Naive thymus-derived CD4-positive, alpha-beta T cell (primary cell): ENCODE data around the gene GRIK1. TPM values are rescaled to one million over a fixed set of nuclear protein-coding genes. Genes with fewer than 3 reads are reported as not detected.

Experiments used
- ATAC-seq: fragments of 150-1000 bp; cut with Tn5 transposase; 2 replicates; pipeline ENCODE4 v1.10.0; 2021; ENCODE audit warnings: mild to moderate bottlenecking, moderate library complexity
- CTCF ChIA-PET: fragments of 350-600 bp; sonication (Branson Sonifier 250); formaldehyde crosslinking; loops from one replicate; lab custom pipeline; 2021; ENCODE audit warnings: antibody characterized with exemption; lab: Charles Lee
- POLR2A ChIA-PET: fragments of 350-600 bp; sonication (Branson Sonifier 250); formaldehyde crosslinking; loops from one replicate; lab custom pipeline; 2021; ENCODE audit warnings: antibody characterized with exemption, inconsistent platforms; lab: Charles Lee
- DNase-seq, 9 donors: peaks; one replicate each; pipeline versions ENCODE4 v3.0.0 to v3.0.0-alpha.2; 2020 to 2022; ENCODE audit warnings: mixed read lengths in 1 of 9
- H3K27ac ChIP-seq: one replicate; pipeline ENCODE4 v1.7.0; 2013; ENCODE audit warnings: mild to moderate bottlenecking, low read depth, low read length, moderate library complexity
- H3K27me3 ChIP-seq, 2 donors: one replicate each; pipeline ENCODE4 v1.7.0; 2013; ENCODE audit warnings: low read length in 2 of 2, mild to moderate bottlenecking in 2 of 2, moderate library complexity in 2 of 2; ENCODE audit not compliant: control insufficient read depth in 2 of 2, insufficient read depth in 2 of 2
- H3K36me3 ChIP-seq, 3 experiments: 1 replicate in 2 of 3; 2 replicates in 1 of 3; pipeline ENCODE4 v1.7.0; 2013; ENCODE audit warnings: low read length in 3 of 3, mild to moderate bottlenecking in 3 of 3, moderate library complexity in 1 of 3; ENCODE audit not compliant: insufficient read depth in 3 of 3, control insufficient read depth in 2 of 3
- H3K4me1 ChIP-seq, 2 donors: one replicate each; pipeline ENCODE4 v1.7.0; 2013; ENCODE audit warnings: low read length in 2 of 2, mild to moderate bottlenecking in 2 of 2, moderate library complexity in 1 of 2; ENCODE audit not compliant: control insufficient read depth in 2 of 2, insufficient read depth in 2 of 2
- H3K4me3 ChIP-seq: 2 replicates; pipeline ENCODE4 v1.7.0; 2013; ENCODE audit warnings: mild to moderate bottlenecking, low read length
- H3K9me3 ChIP-seq, 3 experiments: 1 replicate in 2 of 3; 2 replicates in 1 of 3; pipeline ENCODE4 v1.7.0; 2013; ENCODE audit warnings: low read length in 3 of 3; ENCODE audit not compliant: control insufficient read depth in 2 of 3
- H3K27ac Mint-ChIP-seq, 9 donors: one replicate each; pipeline ENCODE4 v1.8.0; 2020 to 2022; ENCODE audit warnings: mixed read lengths in 9 of 9, mild to moderate bottlenecking in 8 of 9, moderate library complexity in 5 of 9, inconsistent platforms in 2 of 9
- H3K27me3 Mint-ChIP-seq, 5 donors: one replicate each; pipeline ENCODE4 v1.8.0; 2021 to 2022; ENCODE audit warnings: mixed read lengths in 5 of 5, mild to moderate bottlenecking in 1 of 5
- H3K36me3 Mint-ChIP-seq, 5 donors: one replicate each; pipeline ENCODE4 v1.8.0; 2020 to 2022; ENCODE audit warnings: mixed read lengths in 5 of 5, mild to moderate bottlenecking in 3 of 5, inconsistent platforms in 1 of 5
- H3K4me1 Mint-ChIP-seq, 7 donors: one replicate each; pipeline ENCODE4 v1.8.0; 2020 to 2022; ENCODE audit warnings: mixed read lengths in 7 of 7, mild to moderate bottlenecking in 3 of 7, inconsistent platforms in 1 of 7
- H3K4me3 Mint-ChIP-seq, 10 donors: one replicate each; pipeline ENCODE4 v1.8.0; 2020 to 2022; ENCODE audit warnings: mild to moderate bottlenecking in 10 of 10, mixed read lengths in 10 of 10, moderate library complexity in 6 of 10, inconsistent platforms in 2 of 10
- H3K9me3 Mint-ChIP-seq, 11 donors: one replicate each; pipeline ENCODE4 v1.8.0; 2020 to 2022; ENCODE audit warnings: mixed read lengths in 11 of 11, mild to moderate bottlenecking in 4 of 11, inconsistent platforms in 1 of 11, moderate library complexity in 1 of 11
- intact Hi-C, 2 donors: fragments of 100-400 bp; cut with micrococcal nuclease; formaldehyde crosslinking; loops; one replicate each; pipeline ENCODE4 v1.15.1; 2023
- polyA plus RNA-seq, 2 donors: library from polyadenylated mRNA; unstranded; fragments of 300-500 nt; fragmentation: Illumina TruSeq; gene quantifications; one replicate each; pipeline ENCODE4 v1.2.3, GENCODE V29; 2021
- total RNA-seq, 6 experiments: library from RNA in 5 of 6; stranded (reverse) in 5 of 6; gene quantifications; 1 replicate in 5 of 6; 2 replicates in 1 of 6; pipeline ENCODE4 v1.2.3 and lab custom pipeline; 2021 to 2026

GRIK1 gene
- total and polyA plus RNA-seq, 7 experiments from 2014 or later = 0.10 TPM; not detected in 6

DNA sequence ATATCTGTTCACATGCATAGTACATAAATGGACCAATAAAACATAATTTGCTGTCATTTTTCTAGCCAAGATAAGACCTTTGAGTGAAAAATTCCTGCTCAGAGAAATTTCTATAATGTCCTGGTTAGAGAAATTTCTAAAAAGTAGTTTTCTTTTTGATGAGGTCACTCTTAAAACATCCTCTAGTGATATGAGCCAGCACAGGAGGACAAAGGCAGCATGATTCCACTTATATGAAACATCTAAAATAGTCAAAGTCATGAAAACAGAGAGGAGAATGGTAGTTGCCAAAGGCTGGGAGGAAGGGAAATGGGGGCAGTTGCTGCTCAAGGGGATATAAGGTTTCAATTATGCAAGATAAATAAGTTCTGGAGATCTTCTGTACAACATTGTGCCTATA lies 401.7 kb downstream of the GRIK1 start:
- H3K27ac Mint-ChIP-seq = no peak overlapping the region
- ATAC-seq (no peak), DNase-seq (no peak)
- Histone ChIP-seq H3K27ac (no peak overlapping the region), H3K9me3 (no peaks in the 10 kb centered on the region), H3K27me3 (no peaks in the 10 kb centered on the region), H3K4me1 (no peaks in the 10 kb centered on the region), H3K4me3 (no peak overlapping the region), H3K36me3 (no peaks in the 10 kb centered on the region)
- POLR2A ChIA-PET = no interaction called here
- no peaks in the 10 kb centered on the region for H3K27me3 Mint-ChIP-seq
- no peak overlapping the region for H3K4me3 Mint-ChIP-seq
- peaks cover 0 to 6% (median 0%) of the 10 kb centered on the region in 7 donors for H3K4me1 Mint-ChIP-seq
- intact Hi-C loops = no loop called here
- H3K36me3 Mint-ChIP-seq = peaks cover 0 to 43% (median 35%) of the 10 kb centered on the region in 5 donors
- H3K9me3 Mint-ChIP-seq = peaks cover 1 to 19% (median 9%) of the 10 kb centered on the region in 11 donors
- CTCF ChIA-PET = no interaction called here

DNA sequence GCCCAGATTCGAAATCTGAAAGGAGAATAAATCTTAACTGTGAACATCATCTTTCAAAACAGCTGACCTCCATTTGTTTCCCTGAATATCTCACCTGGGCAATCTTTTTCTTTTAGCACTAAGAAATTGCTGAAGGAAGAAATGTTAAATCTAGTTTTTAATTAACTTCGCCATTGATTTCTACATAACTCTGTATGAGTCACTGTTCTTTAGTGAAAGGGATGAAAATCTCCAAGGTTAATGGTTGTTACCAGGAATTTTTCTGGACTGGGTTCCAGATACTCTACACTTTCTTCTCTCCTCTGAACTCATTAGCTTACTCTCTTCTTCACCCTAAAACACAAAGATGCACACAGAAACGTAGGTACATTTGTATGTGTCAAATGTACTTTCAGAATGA lies 405.3 kb downstream of the GRIK1 start:
- Mint-ChIP-seq H3K4me1 (no peaks in the 10 kb centered on the region), H3K27me3 (no peaks in the 10 kb centered on the region), H3K27ac (no peak overlapping the region), H3K4me3 (no peak overlapping the region), H3K36me3 (peaks cover 0 to 61% (median 52%) of the 10 kb centered on the region in 5 donors), H3K9me3 (peaks cover 3 to 19% (median 9%) of the 10 kb centered on the region in 11 donors)
- no peaks in the 10 kb centered on the region for H3K9me3 ChIP-seq
- H3K27ac ChIP-seq = no peak overlapping the region
- H3K4me3 ChIP-seq = no peak overlapping the region
- no peak for DNase-seq
- no peaks in the 10 kb centered on the region for H3K4me1 ChIP-seq
- ChIA-PET POLR2A (no interaction called here), CTCF (no interaction called here)
- no peak for ATAC-seq
- intact Hi-C loops = no loop called here
- H3K36me3 ChIP-seq = no peaks in the 10 kb centered on the region
- H3K27me3 ChIP-seq = no peaks in the 10 kb centered on the region

DNA sequence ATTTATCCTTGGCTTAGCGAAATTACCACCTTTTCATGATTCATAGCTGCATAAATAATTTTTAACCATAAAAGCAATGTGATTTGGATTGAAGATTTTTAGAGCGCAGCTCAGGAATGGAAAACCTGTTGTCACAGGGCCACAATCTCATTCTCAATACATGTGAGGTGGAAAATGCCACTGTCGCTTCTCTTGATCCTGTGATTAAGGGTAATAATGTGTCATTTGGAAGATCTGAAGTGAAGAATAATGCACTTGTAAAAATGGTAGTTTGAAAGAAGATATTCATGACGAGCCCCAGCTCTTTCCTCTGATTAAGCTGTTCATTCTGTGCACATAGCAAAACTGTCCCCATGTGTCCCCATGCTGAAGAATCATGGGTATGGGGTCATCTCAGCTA lies 410.7 kb downstream of the GRIK1 start:
- H3K27me3 ChIP-seq = no peaks in the 10 kb centered on the region
- ChIA-PET POLR2A (interaction anchor here (0.5 kb wide), 1 partner anchor 183 kb away, joined by 3 read pairs; no protein-coding TSS in a partner anchor), CTCF (no interaction called here)
- Mint-ChIP-seq H3K36me3 (peaks cover 0 to 74% (median 38%) of the 10 kb centered on the region in 5 donors), H3K9me3 (peaks cover 8 to 33% (median 21%) of the 10 kb centered on the region in 11 donors), H3K4me1 (no peaks in the 10 kb centered on the region), H3K4me3 (no peak overlapping the region), H3K27ac (no peak overlapping the region), H3K27me3 (no peaks in the 10 kb centered on the region)
- H3K36me3 ChIP-seq = peaks cover 0 to 5% (median 0%) of the 10 kb centered on the region in 3 experiments
- H3K9me3 ChIP-seq = peaks cover 0 to 16% (median 0%) of the 10 kb centered on the region in 3 experiments
- intact Hi-C loops = no loop called here
- H3K27ac ChIP-seq = no peak overlapping the region
- ATAC-seq = no peak
- no peaks in the 10 kb centered on the region for H3K4me1 ChIP-seq
- no peak overlapping the region for H3K4me3 ChIP-seq
- no peak for DNase-seq

DNA sequence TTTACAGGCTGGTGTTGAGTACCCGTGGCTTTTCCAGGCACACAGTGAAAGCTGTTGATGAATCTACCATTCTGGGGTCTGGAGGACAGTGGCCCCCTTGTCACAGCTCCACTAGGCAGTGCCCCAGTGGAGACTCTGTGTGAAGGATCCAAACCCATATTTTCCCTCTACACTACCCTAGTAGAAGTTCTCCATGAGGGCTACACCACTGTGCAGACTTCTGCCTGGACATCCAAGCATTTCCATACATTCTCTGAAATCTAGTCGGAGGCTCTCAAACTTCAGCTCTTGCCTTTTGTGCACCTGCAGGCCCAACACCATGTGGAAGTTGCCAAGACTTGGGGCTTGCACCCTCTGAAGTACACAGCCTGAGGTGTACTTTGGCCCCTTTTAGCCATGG lies 413.3 kb downstream of the GRIK1 start:
- DNase-seq (no peak), ATAC-seq (no peak)
- Mint-ChIP-seq H3K9me3 (peaks cover 8 to 46% (median 22%) of the 10 kb centered on the region in 11 donors), H3K27me3 (no peaks in the 10 kb centered on the region), H3K27ac (no peak overlapping the region), H3K36me3 (peaks cover 0 to 69% (median 49%) of the 10 kb centered on the region in 5 donors), H3K4me1 (no peaks in the 10 kb centered on the region), H3K4me3 (no peak overlapping the region)
- intact Hi-C loops = no loop called here
- Histone ChIP-seq H3K4me1 (no peaks in the 10 kb centered on the region), H3K36me3 (peaks cover 0 to 5% (median 0%) of the 10 kb centered on the region in 3 experiments), H3K9me3 (peaks cover 0 to 16% (median 0%) of the 10 kb centered on the region in 3 experiments), H3K27me3 (no peaks in the 10 kb centered on the region), H3K27ac (no peak overlapping the region), H3K4me3 (no peak overlapping the region)
- ChIA-PET CTCF (no interaction called here), POLR2A (no interaction called here)

DNA sequence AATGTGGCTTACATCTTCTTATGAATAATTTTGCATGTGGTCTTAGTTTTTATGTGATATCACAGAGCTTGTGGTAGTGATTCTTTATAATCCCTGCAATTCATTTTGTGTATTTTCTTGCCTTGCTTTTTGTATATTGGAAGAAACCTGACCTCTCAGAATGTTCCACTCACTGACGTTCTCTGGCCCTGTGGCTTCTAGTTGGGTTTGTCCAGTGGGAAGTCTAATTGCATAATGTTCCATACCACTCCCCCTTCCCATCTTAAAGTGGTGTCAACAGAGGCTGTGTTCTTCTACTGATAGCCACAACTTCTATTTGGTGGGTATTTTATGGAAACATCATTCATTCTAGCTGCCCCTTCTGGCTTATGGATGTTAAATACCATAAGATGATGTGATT lies 415.7 kb downstream of the GRIK1 start:
- Mint-ChIP-seq H3K9me3 (peaks cover 8 to 47% (median 21%) of the 10 kb centered on the region in 11 donors), H3K4me3 (no peak overlapping the region), H3K27me3 (no peaks in the 10 kb centered on the region), H3K36me3 (peaks cover 0 to 59% (median 41%) of the 10 kb centered on the region in 5 donors), H3K4me1 (no peaks in the 10 kb centered on the region), H3K27ac (no peak overlapping the region)
- ChIA-PET CTCF (no interaction called here), POLR2A (no interaction called here)
- DNase-seq (no peak), ATAC-seq (no peak)
- Histone ChIP-seq H3K9me3 (peaks cover 0 to 16% (median 0%) of the 10 kb centered on the region in 3 experiments), H3K36me3 (peaks cover 0 to 5% (median 0%) of the 10 kb centered on the region in 3 experiments), H3K27me3 (no peaks in the 10 kb centered on the region), H3K4me3 (no peak overlapping the region), H3K4me1 (no peaks in the 10 kb centered on the region), H3K27ac (no peak overlapping the region)
- intact Hi-C loops = no loop called here

DNA sequence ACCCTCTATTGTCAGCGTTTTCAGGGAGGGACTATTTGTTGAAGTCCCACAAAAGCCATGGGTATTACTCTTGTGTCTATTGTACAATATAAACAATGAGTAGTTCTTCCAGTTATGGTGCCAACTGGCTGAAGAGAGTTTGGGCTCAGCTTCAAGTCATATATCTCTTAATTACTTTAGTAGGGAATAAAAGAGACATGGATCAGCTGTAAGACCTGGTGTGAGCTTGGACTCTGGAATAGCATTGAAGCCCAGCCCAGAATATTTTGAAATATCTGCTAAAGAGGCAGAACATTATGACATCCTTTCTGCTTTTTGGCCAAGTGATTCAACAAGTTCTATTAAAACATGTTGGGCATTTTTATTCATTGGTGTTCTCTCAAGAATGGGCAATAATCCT lies 416.1 kb downstream of the GRIK1 start:
- no peak overlapping the region for H3K4me3 Mint-ChIP-seq
- DNase-seq = no peak
- CTCF ChIA-PET = no interaction called here
- ATAC-seq = no peak
- Histone ChIP-seq H3K27ac (no peak overlapping the region), H3K36me3 (peaks cover 0 to 5% (median 0%) of the 10 kb centered on the region in 3 experiments), H3K4me1 (no peaks in the 10 kb centered on the region), H3K9me3 (peaks cover 0 to 16% (median 0%) of the 10 kb centered on the region in 3 experiments), H3K27me3 (no peaks in the 10 kb centered on the region), H3K4me3 (no peak overlapping the region)
- no peaks in the 10 kb centered on the region for H3K4me1 Mint-ChIP-seq
- intact Hi-C loops = no loop called here
- peaks cover 0 to 61% (median 45%) of the 10 kb centered on the region in 5 donors for H3K36me3 Mint-ChIP-seq
- no peaks in the 10 kb centered on the region for H3K27me3 Mint-ChIP-seq
- POLR2A ChIA-PET = no interaction called here
- peaks cover 8 to 47% (median 21%) of the 10 kb centered on the region in 11 donors for H3K9me3 Mint-ChIP-seq
- H3K27ac Mint-ChIP-seq = no peak overlapping the region

DNA sequence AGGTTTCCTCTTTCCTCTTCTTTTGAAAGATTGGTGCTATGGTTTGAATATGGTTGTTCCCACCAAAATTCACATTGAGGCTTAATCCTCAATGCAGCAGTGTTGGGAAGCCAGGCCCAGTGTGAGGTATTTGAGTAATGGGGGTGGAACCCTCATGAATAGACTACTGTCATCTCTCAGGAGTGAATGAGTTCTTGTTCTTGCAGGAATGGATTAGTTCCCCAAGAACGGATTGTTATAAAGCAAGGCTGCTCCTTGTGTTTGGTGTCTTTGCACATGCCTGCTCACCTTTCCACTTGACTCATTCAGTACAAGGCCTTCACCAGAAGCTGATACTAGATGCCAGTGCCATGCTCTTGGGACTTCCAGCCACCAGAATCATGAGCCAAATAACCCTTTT lies 417.9 kb downstream of the GRIK1 start:
- Mint-ChIP-seq H3K27ac (no peak overlapping the region), H3K4me3 (no peak overlapping the region), H3K4me1 (no peaks in the 10 kb centered on the region), H3K36me3 (peaks cover 0 to 58% (median 40%) of the 10 kb centered on the region in 5 donors), H3K27me3 (no peaks in the 10 kb centered on the region), H3K9me3 (peaks cover 4 to 40% (median 16%) of the 10 kb centered on the region in 11 donors)
- no peaks in the 10 kb centered on the region for H3K4me1 ChIP-seq
- no peak overlapping the region for H3K27ac ChIP-seq
- H3K27me3 ChIP-seq = no peaks in the 10 kb centered on the region
- H3K4me3 ChIP-seq = no peak overlapping the region
- H3K9me3 ChIP-seq = peaks cover 0 to 11% (median 0%) of the 10 kb centered on the region in 3 experiments
- DNase-seq (no peak), ATAC-seq (no peak)
- ChIA-PET CTCF (interaction anchor here (0.6 kb wide), 1 partner anchor 9 kb away, joined by 3 read pairs; no protein-coding TSS in a partner anchor), POLR2A (no interaction called here)
- intact Hi-C loops = no loop called here
- peaks cover 0 to 5% (median 0%) of the 10 kb centered on the region in 3 experiments for H3K36me3 ChIP-seq
